Neural cell (in vitro differentiated cells): Measurements from ENCODE around the gene SLC2A10. TPM values are rescaled to one million over a fixed set of nuclear protein-coding genes. Genes with fewer than 3 reads are reported as not detected.

Experiments
- H2AFZ ChIP-seq: fragments of 200-600, 300-800 bp; sonication (generic), shearing (Covaris generic); 2 replicates; pipeline ENCODE4 v1.6.0; 2014; ENCODE audit warnings: low read depth, mild to moderate bottlenecking, antibody characterized with exemption, low read length, moderate library complexity
- H3F3A ChIP-seq: fragments of 200-600 bp; shearing (Covaris generic); 2 replicates; pipeline ENCODE4 v1.6.1; 2016; ENCODE audit warnings: mild to moderate bottlenecking, moderate library complexity, mixed read lengths, antibody characterized with exemption, low read length; ENCODE audit not compliant: insufficient read depth, poor library complexity, severe bottlenecking
- H3K27ac ChIP-seq: fragments of 200-600, 300-800 bp; sonication (generic), shearing (Covaris generic); 2 replicates; pipeline ENCODE4 v1.5.1; 2014; ENCODE audit warnings: mild to moderate bottlenecking, low read length, moderate library complexity
- H3K27me3 ChIP-seq: fragments of 300-800, 200-600 bp; sonication (generic), shearing (Covaris generic); 2 replicates; pipeline ENCODE4 v1.6.0; 2014; ENCODE audit warnings: mild to moderate bottlenecking, low read depth, low read length, moderate library complexity; ENCODE audit not compliant: insufficient read depth
- H3K36me3 ChIP-seq: fragments of 300-800, 200-600 bp; sonication (generic), shearing (Covaris generic); 2 replicates; pipeline ENCODE4 v1.5.1; 2014; ENCODE audit warnings: mild to moderate bottlenecking, antibody characterized with exemption, low read length, moderate library complexity; ENCODE audit not compliant: insufficient read depth
- H3K4me2 ChIP-seq: fragments of 300-800, 200-600 bp; sonication (generic), shearing (Covaris generic); 2 replicates; pipeline ENCODE4 v1.6.0; 2014; ENCODE audit warnings: mild to moderate bottlenecking, low read length
- H3K4me3 ChIP-seq: fragments of 300-800, 200-600 bp; sonication (generic), shearing (Covaris generic); 2 replicates; pipeline ENCODE4 v1.5.1; 2014; ENCODE audit warnings: mild to moderate bottlenecking, low read length, moderate library complexity
- H3K79me2 ChIP-seq: fragments of 200-600 bp; shearing (Covaris generic); replicated peaks from 2 replicates; pipeline ENCODE4 v1.6.0; 2014; ENCODE audit warnings: mild to moderate bottlenecking, low read length, moderate library complexity; ENCODE audit not compliant: insufficient read depth
- H3K9ac ChIP-seq: fragments of 300-800, 200-600 bp; sonication (generic), shearing (Covaris generic); 2 replicates; pipeline ENCODE4 v1.6.1; 2016; ENCODE audit warnings: mild to moderate bottlenecking, low read length, mixed read lengths
- H3K9me2 ChIP-seq: fragments of 200-600 bp; shearing (Covaris generic); 2 replicates; pipeline ENCODE4 v1.6.1; 2016; ENCODE audit warnings: mild to moderate bottlenecking, low read length, mixed read lengths; ENCODE audit not compliant: insufficient read depth
- H3K9me3 ChIP-seq: fragments of 200-600, 300-800 bp; sonication (generic), shearing (Covaris generic); 2 replicates; pipeline ENCODE4 v1.6.1; 2016; ENCODE audit warnings: mild to moderate bottlenecking, mixed run types, low read length, moderate library complexity, mixed read lengths
- H4K20me1 ChIP-seq: fragments of 200-600 bp; shearing (Covaris generic); 2 replicates; pipeline ENCODE4 v1.6.1; 2016; ENCODE audit warnings: mild to moderate bottlenecking, mixed run types; ENCODE audit not compliant: insufficient read depth
- EP300 ChIP-seq: fragments of 450-650 bp; conservative IDR thresholded peaks from 2 replicates; pipeline ENCODE4 v1.6.1; 2014; ENCODE audit warnings: antibody characterized with exemption, mild to moderate bottlenecking, moderate library complexity; ENCODE audit not compliant: poor library complexity, severe bottlenecking
- EZH2 ChIP-seq: fragments of 200-600, 300-800 bp; shearing (Covaris generic), sonication (generic); IDR thresholded peaks from 2 replicates; pipeline ENCODE4 v1.6.1; 2014; ENCODE audit warnings: antibody characterized with exemption, low read length, borderline replicate concordance, mild to moderate bottlenecking; ENCODE audit not compliant: insufficient read depth, poor library complexity, severe bottlenecking
- MXI1 ChIP-seq: fragments of 450-650 bp; conservative IDR thresholded peaks from 2 replicates; pipeline ENCODE4 v1.6.1; 2014; ENCODE audit warnings: antibody characterized with exemption, mild to moderate bottlenecking; ENCODE audit not compliant: poor library complexity, severe bottlenecking
- POLR2AphosphoS5 ChIP-seq: IDR thresholded peaks from 2 replicates; pipeline ENCODE4 v1.6.1; 2012
- RAD21 ChIP-seq: fragments of 450-650 bp; conservative IDR thresholded peaks from 2 replicates; pipeline ENCODE4 v1.6.1; 2014; ENCODE audit warnings: antibody characterized with exemption, mild to moderate bottlenecking, moderate library complexity
- SMC3 ChIP-seq: fragments of 450-650 bp; conservative IDR thresholded peaks from 2 replicates; pipeline ENCODE4 v1.6.1; 2014; ENCODE audit warnings: antibody characterized with exemption, mild to moderate bottlenecking, moderate library complexity; ENCODE audit not compliant: poor library complexity
- TAF1 ChIP-seq: IDR thresholded peaks from 2 replicates; pipeline ENCODE4 v1.6.1; 2012; ENCODE audit warnings: low read depth
- polyA plus RNA-seq: library from polyadenylated mRNA; depleted of rRNA; stranded (reverse); fragments of >200 nt; gene quantifications from 2 replicates; pipeline ENCODE4 v1.2.3, GENCODE V29; 2014
- TF ChIP-seq, protein P1 (sequence below): fragments of 450-650 bp; IDR thresholded peaks from 2 replicates; pipeline ENCODE4 v1.5.1; 2014; ENCODE audit warnings: antibody characterized with exemption, mild to moderate bottlenecking, moderate library complexity; ENCODE audit not compliant: poor library complexity, severe bottlenecking
- TF ChIP-seq, protein P2 (sequence below): IDR thresholded peaks from 2 replicates; pipeline ENCODE4 v1.6.1; 2012; ENCODE audit warnings: borderline replicate concordance

The SLC2A10 gene
- polyA plus RNA-seq, 1 donor from 2014 or later, result not detected

DNA sequence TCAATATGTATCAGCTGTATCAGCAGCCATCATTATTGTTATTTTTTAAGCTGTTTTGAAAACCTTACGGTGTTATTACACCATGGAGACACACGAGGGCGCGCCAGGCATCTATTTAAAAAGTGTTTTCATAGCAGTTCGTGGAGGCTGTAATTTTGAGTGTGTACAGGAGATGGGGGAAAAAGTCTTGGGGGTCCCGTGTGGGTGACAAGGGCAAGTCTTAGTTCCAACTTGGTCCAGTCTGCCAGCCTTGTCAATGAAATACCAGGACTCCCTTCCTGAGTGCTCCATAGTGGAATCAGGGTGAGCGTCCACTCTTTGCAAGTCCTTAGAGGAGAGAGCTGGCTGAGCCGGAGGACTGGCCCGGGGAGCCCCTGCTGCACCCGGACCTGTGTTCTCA, 43.3 kb downstream of the SLC2A10 start:
- Histone ChIP-seq H3K4me2 (no peak overlapping the region), H3K36me3 (no peaks in the 10 kb centered on the region), H4K20me1 (no peaks in the 10 kb centered on the region), H3K9ac (no peak overlapping the region), H3K4me3 (no peak overlapping the region), H3F3A (no peaks in the 10 kb centered on the region), H3K79me2 (no peaks in the 10 kb centered on the region), H3K27ac (no peak overlapping the region), H3K27me3 (no peaks in the 10 kb centered on the region), H3K9me2 (no peaks in the 10 kb centered on the region), H2AFZ (no peak overlapping the region), H3K9me3 (no peaks in the 10 kb centered on the region)
- peak; percentile 92 for TF ChIP-seq SMC3
- TF ChIP-seq, protein P1, sequence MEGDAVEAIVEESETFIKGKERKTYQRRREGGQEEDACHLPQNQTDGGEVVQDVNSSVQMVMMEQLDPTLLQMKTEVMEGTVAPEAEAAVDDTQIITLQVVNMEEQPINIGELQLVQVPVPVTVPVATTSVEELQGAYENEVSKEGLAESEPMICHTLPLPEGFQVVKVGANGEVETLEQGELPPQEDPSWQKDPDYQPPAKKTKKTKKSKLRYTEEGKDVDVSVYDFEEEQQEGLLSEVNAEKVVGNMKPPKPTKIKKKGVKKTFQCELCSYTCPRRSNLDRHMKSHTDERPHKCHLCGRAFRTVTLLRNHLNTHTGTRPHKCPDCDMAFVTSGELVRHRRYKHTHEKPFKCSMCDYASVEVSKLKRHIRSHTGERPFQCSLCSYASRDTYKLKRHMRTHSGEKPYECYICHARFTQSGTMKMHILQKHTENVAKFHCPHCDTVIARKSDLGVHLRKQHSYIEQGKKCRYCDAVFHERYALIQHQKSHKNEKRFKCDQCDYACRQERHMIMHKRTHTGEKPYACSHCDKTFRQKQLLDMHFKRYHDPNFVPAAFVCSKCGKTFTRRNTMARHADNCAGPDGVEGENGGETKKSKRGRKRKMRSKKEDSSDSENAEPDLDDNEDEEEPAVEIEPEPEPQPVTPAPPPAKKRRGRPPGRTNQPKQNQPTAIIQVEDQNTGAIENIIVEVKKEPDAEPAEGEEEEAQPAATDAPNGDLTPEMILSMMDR, result peak; percentile 89
- no peak for TF ChIP-seq EP300
- no peak for TF ChIP-seq MXI1
- TF ChIP-seq, protein P2, sequence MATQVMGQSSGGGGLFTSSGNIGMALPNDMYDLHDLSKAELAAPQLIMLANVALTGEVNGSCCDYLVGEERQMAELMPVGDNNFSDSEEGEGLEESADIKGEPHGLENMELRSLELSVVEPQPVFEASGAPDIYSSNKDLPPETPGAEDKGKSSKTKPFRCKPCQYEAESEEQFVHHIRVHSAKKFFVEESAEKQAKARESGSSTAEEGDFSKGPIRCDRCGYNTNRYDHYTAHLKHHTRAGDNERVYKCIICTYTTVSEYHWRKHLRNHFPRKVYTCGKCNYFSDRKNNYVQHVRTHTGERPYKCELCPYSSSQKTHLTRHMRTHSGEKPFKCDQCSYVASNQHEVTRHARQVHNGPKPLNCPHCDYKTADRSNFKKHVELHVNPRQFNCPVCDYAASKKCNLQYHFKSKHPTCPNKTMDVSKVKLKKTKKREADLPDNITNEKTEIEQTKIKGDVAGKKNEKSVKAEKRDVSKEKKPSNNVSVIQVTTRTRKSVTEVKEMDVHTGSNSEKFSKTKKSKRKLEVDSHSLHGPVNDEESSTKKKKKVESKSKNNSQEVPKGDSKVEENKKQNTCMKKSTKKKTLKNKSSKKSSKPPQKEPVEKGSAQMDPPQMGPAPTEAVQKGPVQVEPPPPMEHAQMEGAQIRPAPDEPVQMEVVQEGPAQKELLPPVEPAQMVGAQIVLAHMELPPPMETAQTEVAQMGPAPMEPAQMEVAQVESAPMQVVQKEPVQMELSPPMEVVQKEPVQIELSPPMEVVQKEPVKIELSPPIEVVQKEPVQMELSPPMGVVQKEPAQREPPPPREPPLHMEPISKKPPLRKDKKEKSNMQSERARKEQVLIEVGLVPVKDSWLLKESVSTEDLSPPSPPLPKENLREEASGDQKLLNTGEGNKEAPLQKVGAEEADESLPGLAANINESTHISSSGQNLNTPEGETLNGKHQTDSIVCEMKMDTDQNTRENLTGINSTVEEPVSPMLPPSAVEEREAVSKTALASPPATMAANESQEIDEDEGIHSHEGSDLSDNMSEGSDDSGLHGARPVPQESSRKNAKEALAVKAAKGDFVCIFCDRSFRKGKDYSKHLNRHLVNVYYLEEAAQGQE, result no peak
- TF ChIP-seq TAF1, result no peak
- peak; percentile 89 for TF ChIP-seq RAD21
- TF ChIP-seq EZH2, result no peak
- TF ChIP-seq POLR2AphosphoS5, result no peak

DNA sequence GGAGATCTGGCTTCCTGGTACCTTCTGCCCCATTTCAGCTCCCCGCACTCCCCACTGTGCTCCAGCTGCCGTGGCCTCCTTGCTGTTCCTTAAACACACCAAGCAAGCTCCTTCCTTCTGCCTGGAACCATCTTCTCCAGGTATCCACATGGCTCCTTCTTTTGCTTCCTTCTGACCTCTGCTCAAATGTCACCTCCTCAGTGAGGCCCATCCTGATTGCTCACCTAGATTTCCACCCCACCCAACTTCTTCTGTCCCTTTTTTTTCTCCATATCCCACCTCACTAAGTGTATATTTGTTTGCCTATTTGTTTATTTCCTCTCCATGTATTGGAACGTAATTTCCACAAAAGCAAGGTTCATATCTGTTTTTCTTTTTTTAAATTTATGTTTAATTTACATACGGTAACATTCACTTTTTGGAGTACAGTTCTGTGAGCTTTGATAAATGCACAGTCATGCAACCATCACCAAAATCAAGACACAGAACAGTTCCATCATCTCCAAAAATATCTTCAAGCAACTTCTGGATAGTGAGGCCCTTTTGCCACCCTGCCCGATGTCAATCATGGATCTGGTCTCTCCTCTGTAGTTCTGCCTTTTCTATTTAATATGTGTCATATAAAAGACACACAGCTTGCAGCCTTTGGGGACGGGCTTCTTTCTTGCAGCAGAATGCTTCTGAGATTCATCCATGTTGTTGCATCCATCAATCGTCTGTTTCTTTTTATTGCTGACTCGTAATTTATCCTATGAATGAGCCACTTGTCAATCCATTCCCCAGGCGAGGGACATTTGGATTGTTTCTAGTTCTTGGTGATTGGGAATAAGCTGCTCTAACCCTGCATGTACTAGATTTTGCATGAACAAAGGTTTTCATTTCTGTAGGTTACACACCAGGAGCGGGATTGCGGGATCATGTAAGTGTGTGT, 46.3 kb downstream of the SLC2A10 start:
- Histone ChIP-seq H3K9ac (no peak overlapping the region), H4K20me1 (no peaks in the 10 kb centered on the region), H3K79me2 (no peaks in the 10 kb centered on the region), H2AFZ (no peak overlapping the region), H3K36me3 (no peaks in the 10 kb centered on the region), H3K9me2 (no peaks in the 10 kb centered on the region), H3K4me3 (no peak overlapping the region), H3K27ac (no peak overlapping the region), H3K4me2 (no peak overlapping the region), H3F3A (no peaks in the 10 kb centered on the region), H3K9me3 (no peaks in the 10 kb centered on the region), H3K27me3 (no peaks in the 10 kb centered on the region)
- TF ChIP-seq, protein P1, result no peak
- TF ChIP-seq POLR2AphosphoS5, result no peak
- TF ChIP-seq MXI1, result no peak
- TF ChIP-seq, protein P2, result no peak
- TF ChIP-seq SMC3, result no peak
- TF ChIP-seq TAF1, result no peak
- TF ChIP-seq RAD21, result no peak
- no peak for TF ChIP-seq EP300
- no peak for TF ChIP-seq EZH2
